ENCODE results near the gene CAPN5.

CAPN5 gene

DNA sequence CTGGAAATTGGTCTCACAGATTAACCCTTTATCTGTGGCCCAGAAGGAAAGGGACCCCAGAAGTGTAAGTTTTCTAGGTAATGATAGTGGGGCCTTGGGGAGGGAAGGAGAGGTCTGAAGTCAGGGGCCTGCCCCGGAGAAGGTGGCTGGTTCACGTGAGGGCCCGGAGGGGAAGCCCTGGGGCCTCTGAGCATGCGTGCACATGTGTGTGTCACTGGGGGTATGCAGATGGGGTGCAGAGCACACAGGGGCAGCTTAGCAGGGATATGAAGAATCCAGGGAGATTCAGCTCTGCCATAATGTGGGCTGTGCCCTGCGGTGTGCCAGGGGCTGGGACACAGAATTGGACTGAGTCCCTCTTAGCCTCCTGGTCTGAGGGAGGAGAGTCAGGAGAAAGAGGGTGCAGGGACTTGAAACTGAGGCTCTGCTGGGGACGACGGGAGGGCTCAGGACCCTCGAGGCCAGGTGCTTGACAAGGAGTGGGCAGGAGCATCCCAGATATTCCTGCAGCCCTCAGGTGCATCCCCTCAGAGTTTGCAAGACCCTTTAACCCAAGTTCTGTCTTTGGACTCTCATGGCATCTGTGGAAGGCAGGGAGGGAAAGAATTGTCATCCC, 76.7 kb downstream of the CAPN5 start:
- Mint-ChIP-seq H3K4me3 (no peak overlapping the region), H3K36me3 (peaks cover 5% of the 10 kb centered on the region), H3K9me3 (no peaks in the 10 kb centered on the region), H3K27ac (no peak overlapping the region), H3K4me1 (peaks cover 39% of the 10 kb centered on the region)
- DNase-seq (ENCODE audit: low spot score in 2 of 2) (no peak), ATAC-seq (no peak)

DNA sequence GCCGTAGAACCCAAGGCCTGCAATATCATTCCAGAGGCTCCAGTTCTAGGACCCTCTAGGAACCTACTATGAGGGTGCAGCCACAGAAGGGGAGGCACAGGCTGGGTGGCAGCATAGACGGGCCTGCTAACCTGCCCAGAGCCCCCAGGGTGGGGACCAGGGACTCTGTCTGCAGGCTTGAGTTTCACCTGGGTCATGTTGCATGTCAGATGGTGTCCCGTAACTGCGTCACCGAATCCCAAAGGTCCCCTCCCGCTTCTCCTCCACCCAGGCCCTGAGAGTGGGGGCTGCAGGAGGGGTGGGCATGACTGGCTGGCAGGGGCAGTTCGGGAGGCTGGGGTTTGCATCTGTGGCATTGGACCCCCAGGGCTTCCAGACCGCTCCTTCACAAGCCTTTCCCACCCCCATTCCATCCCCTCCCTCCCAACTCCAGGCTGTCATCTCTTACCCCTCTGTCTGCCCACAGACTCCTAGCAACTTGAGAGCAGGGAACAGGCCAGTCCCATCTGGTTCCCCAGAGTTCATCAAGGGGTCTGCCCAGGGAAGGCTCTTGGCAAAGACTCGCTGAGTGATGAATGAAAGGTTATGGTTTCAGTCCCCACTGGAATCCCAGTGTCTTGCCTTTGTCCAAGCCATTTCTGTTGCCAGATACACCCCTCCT, 77.6 kb downstream of the CAPN5 start:
- DNase-seq (ENCODE audit: low spot score in 2 of 2) (no peak), ATAC-seq (no peak)
- Mint-ChIP-seq H3K27ac (no peak overlapping the region), H3K9me3 (no peaks in the 10 kb centered on the region), H3K4me1 (peaks cover 40% of the 10 kb centered on the region), H3K4me3 (no peak overlapping the region), H3K36me3 (peaks cover 5% of the 10 kb centered on the region)

DNA sequence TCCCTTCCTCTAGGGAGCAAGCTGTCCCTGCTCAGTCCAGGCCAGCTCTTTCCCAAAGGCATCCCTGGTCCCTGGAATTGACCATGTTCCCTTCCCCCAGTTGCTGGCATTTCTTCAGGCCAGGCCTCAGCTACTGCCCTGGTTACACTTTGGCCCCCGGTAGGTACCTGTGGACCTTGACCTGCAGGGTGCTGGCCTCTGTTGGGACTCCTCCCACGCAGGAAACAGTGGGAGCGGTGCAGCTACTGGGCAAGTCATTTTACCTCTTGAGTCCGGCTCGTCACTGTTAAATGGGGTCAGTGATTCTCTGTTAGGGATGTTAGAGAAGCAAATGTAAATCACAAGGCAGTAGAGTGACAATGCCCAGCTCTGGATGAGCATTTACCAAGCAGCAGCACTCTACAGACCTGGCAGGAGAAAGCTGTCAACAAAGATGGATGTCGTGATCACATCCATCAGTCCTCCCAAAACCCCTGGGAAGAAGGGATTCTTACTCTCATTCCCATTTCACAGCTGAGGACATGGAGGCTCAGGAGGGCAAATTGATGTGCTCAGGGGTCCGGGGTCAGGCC, 78.2 kb downstream of the CAPN5 start:
- DNase-seq (ENCODE audit: low spot score in 2 of 2): no peak
- H3K4me3 Mint-ChIP-seq: no peak overlapping the region
- H3K27ac Mint-ChIP-seq: no peak overlapping the region
- no peak for ATAC-seq
- H3K36me3 Mint-ChIP-seq: peaks cover 5% of the 10 kb centered on the region
- H3K9me3 Mint-ChIP-seq: no peaks in the 10 kb centered on the region
- peaks cover 40% of the 10 kb centered on the region for H3K4me1 Mint-ChIP-seq

DNA sequence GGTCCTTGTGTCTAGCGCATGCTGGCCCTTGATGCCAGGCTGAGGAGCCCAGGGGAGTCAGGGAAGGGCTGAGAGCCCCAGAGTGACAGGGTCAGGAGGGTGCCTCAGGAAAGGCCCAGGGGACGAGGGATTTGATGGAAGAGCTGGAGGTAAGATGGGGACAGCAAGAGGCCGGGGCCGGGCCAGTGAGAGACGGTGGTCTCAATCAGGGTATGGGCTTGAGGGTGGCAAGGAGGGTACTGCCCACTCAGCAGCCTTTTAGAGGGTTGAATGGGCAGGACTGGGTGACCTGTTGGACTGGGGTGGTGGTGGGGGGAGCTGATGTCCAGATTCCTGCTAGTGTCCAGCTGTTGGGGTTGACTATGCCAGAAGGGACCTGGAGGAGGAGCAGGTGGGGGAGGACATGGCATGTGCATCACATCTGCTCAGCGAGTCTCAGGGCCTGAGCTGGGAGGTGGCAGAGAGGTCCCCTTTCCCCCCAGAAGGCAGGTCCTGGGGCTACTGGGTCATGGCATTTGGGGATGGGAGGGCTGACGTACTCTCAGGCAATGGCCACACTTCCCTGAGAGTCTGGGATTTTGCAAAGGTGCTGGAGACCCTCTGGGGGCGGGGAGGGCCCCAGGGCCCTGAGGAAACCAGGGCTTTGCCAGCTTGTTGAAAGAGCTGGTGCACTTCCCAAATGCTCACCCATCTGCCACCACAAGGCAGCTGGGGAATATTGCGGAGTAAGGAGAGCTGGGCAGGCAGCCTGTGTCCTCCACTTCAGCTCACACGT, 79.7 kb downstream of the CAPN5 start:
- Mint-ChIP-seq H3K36me3 (peaks cover 5% of the 10 kb centered on the region), H3K4me3 (no peak overlapping the region), H3K27ac (no peak overlapping the region), H3K4me1 (peaks cover 46% of the 10 kb centered on the region), H3K9me3 (no peaks in the 10 kb centered on the region)
- ATAC-seq: no peak
- no peak for DNase-seq (ENCODE audit: low spot score in 2 of 2)

DNA sequence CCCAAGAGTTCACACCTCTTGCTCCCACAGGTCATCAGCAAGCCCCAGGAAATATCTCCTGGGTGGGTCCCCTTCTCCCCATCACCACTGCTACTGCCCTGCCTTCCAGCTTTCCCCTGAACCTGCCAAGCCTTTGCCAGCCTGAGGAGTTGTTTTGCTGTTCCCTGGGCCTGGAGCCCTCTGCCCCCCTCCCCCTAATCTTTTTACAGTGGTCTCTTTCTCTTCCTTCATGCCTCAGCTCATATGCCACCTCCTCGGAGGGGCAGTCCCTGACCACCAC, 80.2 kb downstream of the CAPN5 start:
- DNase-seq (ENCODE audit: low spot score in 2 of 2) (no peak), ATAC-seq (no peak)
- Mint-ChIP-seq H3K4me1 (peaks cover 46% of the 10 kb centered on the region), H3K27ac (no peak overlapping the region), H3K36me3 (peaks cover 5% of the 10 kb centered on the region), H3K9me3 (no peaks in the 10 kb centered on the region), H3K4me3 (no peak overlapping the region)

DNA sequence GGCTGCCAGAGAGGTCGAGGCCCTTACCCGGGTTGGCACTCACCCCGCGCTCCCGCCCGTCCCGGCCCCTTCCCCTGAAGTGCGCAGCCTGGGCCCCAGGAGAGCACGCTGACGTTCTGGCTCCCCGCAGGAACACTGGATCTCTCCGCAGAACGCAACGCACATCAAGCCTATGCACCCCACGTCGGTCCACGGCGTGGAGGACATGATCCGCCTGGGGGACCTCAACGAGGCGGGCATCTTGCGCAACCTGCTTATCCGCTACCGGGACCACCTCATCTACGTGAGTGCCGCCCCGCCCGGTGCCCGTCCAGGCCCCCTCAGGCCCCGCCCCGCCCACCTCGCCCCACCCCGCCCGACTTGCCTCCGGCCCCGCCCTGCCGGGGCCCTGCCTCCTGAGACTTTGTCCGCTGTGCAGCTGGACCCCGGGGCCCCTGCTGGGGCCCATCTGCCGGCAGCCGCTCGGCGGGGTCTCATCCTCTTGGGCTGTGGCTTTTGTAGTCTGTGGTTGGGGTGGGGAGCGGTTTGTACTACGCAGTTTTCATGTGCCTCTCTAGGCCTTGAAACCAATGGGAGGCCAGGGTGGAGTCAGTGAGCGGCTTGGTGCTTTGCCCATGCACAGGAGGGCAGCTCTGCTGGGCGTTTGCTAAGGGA, 81.0 kb downstream of the CAPN5 start:
- H3K27ac Mint-ChIP-seq: peak overlapping the region; percentile 84

DNA sequence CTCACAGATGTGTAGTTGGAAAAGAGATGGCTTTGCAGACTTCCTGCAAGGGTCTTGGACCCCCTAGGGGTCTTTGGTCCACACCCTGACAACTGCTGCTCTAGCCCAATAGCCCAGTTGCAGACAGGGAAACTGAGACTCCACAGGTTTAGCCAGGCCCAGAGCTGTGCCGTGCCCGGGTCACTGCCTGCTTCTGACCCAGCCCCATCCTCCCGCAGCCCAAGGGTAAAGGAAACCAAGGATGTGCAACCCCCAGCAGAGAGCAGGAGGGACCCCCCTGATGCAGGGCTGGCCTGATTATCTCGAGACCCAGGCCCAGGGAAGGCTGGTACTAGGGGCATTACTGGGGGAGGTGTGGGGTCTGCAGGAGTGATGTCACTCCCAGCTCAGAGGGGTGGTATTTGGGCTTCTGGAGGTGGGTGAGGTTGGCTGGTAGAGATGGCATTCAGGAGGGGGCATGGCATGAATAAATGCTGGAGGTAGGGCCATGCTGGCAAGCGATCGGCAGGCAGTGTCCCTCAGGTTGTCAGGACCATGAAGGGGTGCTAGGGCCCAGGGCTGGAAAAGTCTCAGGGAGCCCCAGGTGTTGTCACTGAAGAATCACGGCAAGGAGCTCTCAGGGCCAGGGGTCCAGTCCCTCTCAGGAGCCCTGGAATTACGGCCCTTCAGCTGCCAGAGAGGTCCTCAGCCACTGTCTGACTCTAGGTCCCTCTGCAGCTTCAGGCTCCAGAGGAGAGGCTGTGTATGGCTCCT, 82.4 kb downstream of the CAPN5 start:
- Mint-ChIP-seq H3K4me1 (peaks cover 49% of the 10 kb centered on the region), H3K36me3 (peaks cover 8% of the 10 kb centered on the region), H3K4me3 (no peak overlapping the region)

More for the DNA sequence above, 81.0 kb downstream of the CAPN5 start:
- DNase-seq (ENCODE audit: low spot score in 2 of 2): peak; percentile 14 to 73
- H3K9me3 Mint-ChIP-seq: no peaks in the 10 kb centered on the region
- H3K4me3 Mint-ChIP-seq: peak overlapping the region; percentile 60
- peak; percentile 53 for ATAC-seq
- H3K36me3 Mint-ChIP-seq: peaks cover 8% of the 10 kb centered on the region
- H3K4me1 Mint-ChIP-seq: peaks cover 46% of the 10 kb centered on the region

DNA sequence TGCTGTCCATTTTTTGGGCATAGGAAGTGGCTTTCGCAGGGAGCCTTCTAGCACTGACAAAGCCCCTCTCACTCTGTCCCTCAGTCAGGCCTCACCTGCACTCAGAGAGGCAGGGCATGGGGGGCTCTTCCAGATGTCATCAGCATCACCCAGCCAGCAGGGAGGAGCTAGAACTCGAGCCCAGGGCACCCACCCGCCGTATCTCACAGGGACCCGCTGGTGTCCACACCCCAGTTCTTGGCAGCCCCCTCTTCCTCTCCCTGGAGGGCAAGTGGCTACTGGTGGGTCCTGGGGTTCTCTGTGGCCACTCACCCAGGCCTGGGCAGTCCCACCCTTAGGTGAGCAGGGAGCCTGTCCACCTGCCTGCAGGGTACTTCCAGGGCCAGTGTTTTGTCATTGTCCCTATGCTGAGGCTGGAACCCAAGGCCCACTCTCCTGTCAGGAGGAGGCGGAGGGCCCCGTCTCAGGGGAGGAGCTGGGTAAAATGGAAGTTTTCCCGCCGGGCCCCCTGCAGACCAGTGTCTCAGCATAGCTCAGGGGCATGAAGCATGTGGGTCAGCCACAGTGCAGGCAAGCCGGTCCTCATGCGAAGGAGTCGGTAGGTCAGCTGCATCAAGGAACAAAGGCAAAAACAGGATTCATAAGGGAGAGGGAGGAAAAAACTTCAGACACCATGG, 83.1 kb downstream of the CAPN5 start:
- H3K4me3 Mint-ChIP-seq: no peak overlapping the region
- peaks cover 55% of the 10 kb centered on the region for H3K4me1 Mint-ChIP-seq
- no peak for ATAC-seq
- no peaks in the 10 kb centered on the region for H3K9me3 Mint-ChIP-seq
- H3K36me3 Mint-ChIP-seq: peaks cover 8% of the 10 kb centered on the region
- H3K27ac Mint-ChIP-seq: no peak overlapping the region
- no peak for DNase-seq (ENCODE audit: low spot score in 2 of 2)

More for the DNA sequence above, 82.4 kb downstream of the CAPN5 start:
- Mint-ChIP-seq H3K9me3 (no peaks in the 10 kb centered on the region), H3K27ac (no peak overlapping the region)
- no peak for ATAC-seq
- DNase-seq (ENCODE audit: low spot score in 2 of 2): no peak

DNA sequence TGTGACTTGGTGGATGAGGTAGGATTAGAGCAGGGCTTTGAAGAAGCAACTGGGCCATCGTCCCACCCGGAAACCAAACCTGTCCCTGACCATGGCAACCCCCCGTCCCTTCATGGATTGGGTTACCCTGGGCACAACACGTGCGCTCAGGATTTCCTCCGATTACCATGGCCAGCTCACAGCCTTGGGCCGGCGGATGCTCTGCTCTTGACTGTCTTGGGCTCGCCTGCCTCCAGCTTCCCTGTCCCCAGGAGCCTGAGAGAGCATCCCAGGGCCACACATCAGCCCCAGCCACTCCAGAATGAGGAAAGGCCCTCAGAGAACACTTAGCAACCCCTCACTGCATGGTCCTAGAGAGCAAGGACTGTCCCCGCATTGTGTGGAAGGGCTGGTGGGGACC, 84.1 kb downstream of the CAPN5 start:
- DNase-seq (ENCODE audit: low spot score in 2 of 2): no peak
- no peak overlapping the region for H3K4me3 Mint-ChIP-seq
- peaks cover 8% of the 10 kb centered on the region for H3K36me3 Mint-ChIP-seq
- ATAC-seq: no peak
- no peaks in the 10 kb centered on the region for H3K9me3 Mint-ChIP-seq
- peak overlapping the region; percentile 69 for H3K27ac Mint-ChIP-seq
- H3K4me1 Mint-ChIP-seq: peaks cover 64% of the 10 kb centered on the region

DNA sequence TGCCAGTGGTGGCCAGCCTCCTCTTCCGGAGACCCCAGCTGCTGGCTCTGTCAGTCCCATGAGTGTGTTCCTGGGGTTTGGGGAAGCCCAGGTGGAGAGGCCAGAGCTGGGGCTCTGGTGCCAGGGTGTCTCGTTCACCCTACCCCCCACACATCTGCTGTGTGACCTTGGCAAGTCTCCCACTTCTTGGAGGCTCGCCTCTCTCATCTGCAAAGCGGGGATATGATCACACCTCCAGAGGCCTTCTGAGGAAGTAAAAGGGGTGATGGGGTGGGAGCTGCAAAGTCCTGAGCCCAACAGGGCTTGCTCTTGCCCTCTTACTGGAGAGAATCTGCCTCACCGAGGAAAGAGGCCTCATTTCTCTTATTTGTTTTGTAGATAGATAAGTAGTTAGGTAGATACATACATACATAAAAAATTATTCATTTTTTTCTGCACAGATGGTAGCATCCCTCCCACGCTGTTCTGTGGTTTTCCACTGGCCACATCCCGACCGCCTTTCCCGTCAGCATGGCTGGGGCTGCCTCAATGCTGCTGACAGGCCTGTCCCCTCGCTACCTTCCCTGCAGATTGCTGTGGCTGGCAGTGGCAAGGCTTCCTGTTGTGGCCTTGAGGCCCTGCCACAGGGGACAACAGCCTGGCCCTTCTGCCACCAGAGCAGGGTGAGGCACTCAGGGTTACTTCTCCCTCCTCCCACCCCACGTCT, 85.2 kb downstream of the CAPN5 start:
- H3K9me3 Mint-ChIP-seq: no peaks in the 10 kb centered on the region

DNA sequence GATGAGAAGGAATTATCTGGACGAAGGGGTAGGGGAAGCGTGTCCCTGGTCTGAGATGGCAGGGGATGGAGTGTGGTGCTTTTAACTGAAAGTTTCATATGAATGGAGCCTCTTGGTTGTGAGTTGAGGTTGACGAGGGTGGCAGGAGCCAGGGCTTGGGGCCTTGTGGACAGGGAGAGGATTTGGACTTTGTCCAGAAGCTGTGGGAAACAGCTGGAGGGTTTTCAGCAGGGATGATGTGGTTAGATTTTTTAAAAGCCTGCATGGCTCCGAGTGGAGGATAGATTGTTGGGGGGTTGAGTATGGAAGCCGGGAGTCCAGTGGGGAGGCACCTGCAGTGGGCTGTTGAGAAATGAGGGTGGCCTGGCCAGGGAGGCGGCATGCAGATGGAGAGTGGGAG, 86.1 kb downstream of the CAPN5 start:
- Mint-ChIP-seq H3K4me3 (peak overlapping the region; percentile 47), H3K4me1 (peaks cover 59% of the 10 kb centered on the region), H3K36me3 (peaks cover 8% of the 10 kb centered on the region), H3K27ac (peak overlapping the region; percentile 69), H3K9me3 (no peaks in the 10 kb centered on the region)
- DNase-seq (ENCODE audit: low spot score in 2 of 2) (no peak), ATAC-seq (no peak)

More for the DNA sequence above, 85.2 kb downstream of the CAPN5 start:
- Mint-ChIP-seq H3K4me3 (peak overlapping the region; percentile 47), H3K27ac (peak overlapping the region; percentile 69), H3K36me3 (peaks cover 8% of the 10 kb centered on the region), H3K4me1 (peaks cover 67% of the 10 kb centered on the region)
- DNase-seq (ENCODE audit: low spot score in 2 of 2) (peak; percentile 50 to 83), ATAC-seq (peak; percentile 85)

DNA sequence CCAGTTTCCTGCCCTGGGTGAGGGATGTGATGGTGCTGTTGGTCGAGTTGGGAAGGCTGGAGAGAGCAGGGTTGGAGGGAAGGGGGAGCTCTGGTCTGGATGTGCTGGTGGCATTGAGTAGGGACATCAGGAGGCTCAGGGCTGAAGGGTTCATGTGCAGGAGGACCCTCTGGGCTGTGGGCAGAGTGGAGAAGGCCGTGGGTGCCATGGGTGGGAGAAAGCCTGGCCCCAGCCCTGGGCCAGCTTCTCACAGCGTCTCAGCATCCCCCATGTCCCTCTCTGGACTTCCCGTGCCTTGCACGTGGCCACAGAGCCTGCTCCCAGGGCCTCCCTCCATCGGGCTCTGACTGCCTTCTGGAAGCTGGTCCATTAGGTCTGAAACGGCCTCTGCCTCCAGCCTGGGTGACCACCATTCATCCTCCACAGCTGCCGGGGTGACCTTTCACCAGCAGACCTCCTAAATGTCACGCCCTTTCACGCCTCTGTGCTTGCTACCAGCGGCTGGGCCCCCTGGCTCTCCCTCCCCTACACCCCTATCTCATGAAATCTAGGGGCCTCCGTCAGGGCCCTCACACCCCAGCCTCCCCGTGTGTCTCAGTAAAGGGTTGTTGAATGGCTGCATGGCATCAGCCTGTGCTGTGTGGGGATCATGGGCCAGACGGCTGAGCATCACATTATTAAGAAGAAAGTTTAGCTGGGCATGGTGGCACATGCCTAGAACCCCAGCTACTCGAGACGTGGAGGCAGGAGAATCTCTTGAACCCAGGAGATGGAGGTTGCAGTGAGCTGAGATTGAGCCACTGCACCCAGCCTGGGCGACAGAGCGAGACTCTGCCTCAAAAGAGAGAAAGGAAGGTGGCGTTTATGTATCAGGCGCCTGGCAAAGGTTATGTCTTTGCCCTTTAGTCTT, 86.8 kb downstream of the CAPN5 start:
- H3K9me3 Mint-ChIP-seq: no peaks in the 10 kb centered on the region
- DNase-seq (ENCODE audit: low spot score in 2 of 2) (no peak), ATAC-seq (no peak)
- H3K36me3 Mint-ChIP-seq: peaks cover 8% of the 10 kb centered on the region
- peak overlapping the region; percentile 47 for H3K4me3 Mint-ChIP-seq
- H3K27ac Mint-ChIP-seq: peak overlapping the region; percentile 69
- peaks cover 52% of the 10 kb centered on the region for H3K4me1 Mint-ChIP-seq

Data from stimulated activated effector memory CD8-positive, alpha-beta T cell treated with anti-CD3 and anti-CD28 coated beads, Interleukin-12 subunit alpha, Interleukin-12 subunit beta, amount 100 ng/mL, for 72 hours (primary cell).